OCI-LY3 (cell line): ENCODE results near the gene MYH9.
"Not testable (repeated sequence)": the region's sequence is repeated elsewhere in the genome, so short reads cannot be mapped to it uniquely, and the experiment has no call there.

ENCODE experiments used
- H2AFZ ChIP-seq: fragments of 200-600, 300-600 bp; shearing (Covaris generic); 2 replicates; pipeline ENCODE4 v1.6.0; 2014; ENCODE audit warnings: antibody characterized with exemption, low read depth, low read length
- H3K27ac ChIP-seq: fragments of 200-600, 300-600 bp; sonication (generic); 2 replicates; pipeline ENCODE4 v1.5.1; 2014; ENCODE audit warnings: mild to moderate bottlenecking, low read length, moderate library complexity, mixed read lengths
- H3K27me3 ChIP-seq: fragments of 200-600, 300-600 bp; sonication (generic); 2 replicates; pipeline ENCODE4 v1.6.1; 2014; ENCODE audit warnings: low read depth, low read length, mixed read lengths
- H3K36me3 ChIP-seq: fragments of 200-600, 300-600 bp; sonication (generic); replicated peaks from 2 replicates; pipeline ENCODE3; 2014; ENCODE audit warnings: low read depth, low read length, mixed read lengths
- H3K4me1 ChIP-seq: fragments of 300-600, 200-600 bp; sonication (generic); 2 replicates; pipeline ENCODE4 v1.6.1; 2014; ENCODE audit warnings: low read length, mixed read lengths
- H3K4me2 ChIP-seq: fragments of 200-600, 300-600 bp; sonication (generic); 2 replicates; pipeline ENCODE4 v1.6.1; 2014; ENCODE audit warnings: low read length, mixed read lengths
- H3K4me3 ChIP-seq: fragments of 300-600, 200-600 bp; sonication (generic); 2 replicates; pipeline ENCODE4 v1.5.1; 2014; ENCODE audit warnings: antibody characterized with exemption, mild to moderate bottlenecking, low read length, moderate library complexity
- H3K79me2 ChIP-seq: fragments of 300-600, 200-600 bp; shearing (Covaris generic); 2 replicates; pipeline ENCODE4 v1.6.1; 2014; ENCODE audit warnings: mild to moderate bottlenecking, low read length, mixed read lengths
- H3K9ac ChIP-seq: fragments of 300-600, 200-600 bp; shearing (Covaris generic); 2 replicates; pipeline ENCODE4 v1.6.0; 2014; ENCODE audit warnings: mild to moderate bottlenecking, low read length, moderate library complexity
- H3K9me3 ChIP-seq: fragments of 200-600, 300-600 bp; shearing (Covaris generic); 2 replicates; pipeline ENCODE4 v1.6.1; 2014; ENCODE audit warnings: low read length, mixed read lengths; ENCODE audit not compliant: insufficient read depth
- H4K20me1 ChIP-seq: fragments of 200-600, 300-600 bp; sonication (generic); 2 replicates; pipeline ENCODE4 v1.6.1; 2016; ENCODE audit warnings: low read length, mixed read lengths; ENCODE audit not compliant: insufficient read depth
- EZH2phosphoT487 ChIP-seq: fragments of 200-600 bp; shearing (Covaris generic); IDR thresholded peaks from 2 replicates; pipeline ENCODE4 v1.6.1; 2018; ENCODE audit warnings: antibody characterized with exemption, mixed run types, low read depth
- TF ChIP-seq, protein P1 (sequence below): fragments of 200-600, 300-600 bp; sonication (generic); IDR thresholded peaks from 2 replicates; pipeline ENCODE4 v1.5.1; 2014; ENCODE audit warnings: antibody characterized with exemption, low read length, low read depth

MYH9 gene

GRCh38 chr22:36294293-36294620 lies 93.5 kb downstream of the MYH9 start:
- Histone ChIP-seq H3K4me3 (no peak overlapping the region), H3K4me1 (no peaks in the 10 kb centered on the region), H3K4me2 (no peak overlapping the region), H3K27ac (no peak overlapping the region), H4K20me1 (no peaks in the 10 kb centered on the region; the same call in 1 of the 2 replicates), H3K9ac (no peak overlapping the region), H3K36me3 (peaks cover 82% of the 10 kb centered on the region), H3K79me2 (no peaks in the 10 kb centered on the region; the same call in 1 of the 2 replicates), H3K27me3 (no peaks in the 10 kb centered on the region), H3K9me3 (no peaks in the 10 kb centered on the region), H2AFZ (no peak overlapping the region)
- no peak for TF ChIP-seq EZH2phosphoT487
- TF ChIP-seq, protein P1, sequence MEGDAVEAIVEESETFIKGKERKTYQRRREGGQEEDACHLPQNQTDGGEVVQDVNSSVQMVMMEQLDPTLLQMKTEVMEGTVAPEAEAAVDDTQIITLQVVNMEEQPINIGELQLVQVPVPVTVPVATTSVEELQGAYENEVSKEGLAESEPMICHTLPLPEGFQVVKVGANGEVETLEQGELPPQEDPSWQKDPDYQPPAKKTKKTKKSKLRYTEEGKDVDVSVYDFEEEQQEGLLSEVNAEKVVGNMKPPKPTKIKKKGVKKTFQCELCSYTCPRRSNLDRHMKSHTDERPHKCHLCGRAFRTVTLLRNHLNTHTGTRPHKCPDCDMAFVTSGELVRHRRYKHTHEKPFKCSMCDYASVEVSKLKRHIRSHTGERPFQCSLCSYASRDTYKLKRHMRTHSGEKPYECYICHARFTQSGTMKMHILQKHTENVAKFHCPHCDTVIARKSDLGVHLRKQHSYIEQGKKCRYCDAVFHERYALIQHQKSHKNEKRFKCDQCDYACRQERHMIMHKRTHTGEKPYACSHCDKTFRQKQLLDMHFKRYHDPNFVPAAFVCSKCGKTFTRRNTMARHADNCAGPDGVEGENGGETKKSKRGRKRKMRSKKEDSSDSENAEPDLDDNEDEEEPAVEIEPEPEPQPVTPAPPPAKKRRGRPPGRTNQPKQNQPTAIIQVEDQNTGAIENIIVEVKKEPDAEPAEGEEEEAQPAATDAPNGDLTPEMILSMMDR = no peak

DNA sequence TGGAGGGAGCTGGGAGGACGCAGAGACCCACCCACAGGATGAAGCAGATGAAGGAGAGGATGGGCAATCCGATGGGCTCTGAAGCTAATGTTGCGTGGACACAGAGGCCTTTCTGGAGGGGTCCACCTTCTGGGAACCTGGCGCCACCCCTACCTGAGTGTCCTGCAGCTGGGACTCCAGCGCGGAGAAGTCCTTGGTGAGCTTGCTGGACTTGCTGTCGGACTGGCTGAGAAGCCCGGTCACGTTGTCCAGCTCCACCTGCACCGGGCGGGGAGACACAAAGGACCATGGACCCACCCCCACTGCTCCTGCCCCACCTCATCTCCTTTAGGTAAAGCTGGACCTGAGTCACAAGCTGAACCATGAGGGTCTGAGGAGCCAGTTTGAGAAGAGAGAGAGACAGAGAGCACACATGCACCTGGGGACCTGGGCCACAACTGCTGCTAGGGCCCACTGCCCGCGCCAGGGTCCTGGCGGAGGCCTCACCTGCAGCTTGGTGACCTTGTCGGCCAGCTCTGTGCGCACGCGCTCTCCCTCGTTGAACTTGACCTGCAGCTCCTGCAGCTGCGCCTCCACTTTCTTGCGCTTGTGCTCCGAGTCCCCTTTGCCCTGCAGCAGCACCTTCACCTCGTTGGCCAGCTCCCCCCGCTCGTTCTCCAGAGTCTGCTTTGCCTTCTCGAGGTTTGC lies 94.0 kb downstream of the MYH9 start:
- Histone ChIP-seq H3K36me3 (peaks cover 82% of the 10 kb centered on the region), H3K27ac (no peak overlapping the region), H3K27me3 (no peaks in the 10 kb centered on the region), H3K79me2 (no peaks in the 10 kb centered on the region; the same call in 1 of the 2 replicates), H3K4me1 (no peaks in the 10 kb centered on the region), H3K4me3 (no peak overlapping the region), H3K4me2 (no peak overlapping the region), H3K9me3 (no peaks in the 10 kb centered on the region), H4K20me1 (no peaks in the 10 kb centered on the region; the same call in 1 of the 2 replicates), H3K9ac (no peak overlapping the region), H2AFZ (no peak overlapping the region)
- TF ChIP-seq, protein P1 = no peak
- TF ChIP-seq EZH2phosphoT487 = no peak

DNA sequence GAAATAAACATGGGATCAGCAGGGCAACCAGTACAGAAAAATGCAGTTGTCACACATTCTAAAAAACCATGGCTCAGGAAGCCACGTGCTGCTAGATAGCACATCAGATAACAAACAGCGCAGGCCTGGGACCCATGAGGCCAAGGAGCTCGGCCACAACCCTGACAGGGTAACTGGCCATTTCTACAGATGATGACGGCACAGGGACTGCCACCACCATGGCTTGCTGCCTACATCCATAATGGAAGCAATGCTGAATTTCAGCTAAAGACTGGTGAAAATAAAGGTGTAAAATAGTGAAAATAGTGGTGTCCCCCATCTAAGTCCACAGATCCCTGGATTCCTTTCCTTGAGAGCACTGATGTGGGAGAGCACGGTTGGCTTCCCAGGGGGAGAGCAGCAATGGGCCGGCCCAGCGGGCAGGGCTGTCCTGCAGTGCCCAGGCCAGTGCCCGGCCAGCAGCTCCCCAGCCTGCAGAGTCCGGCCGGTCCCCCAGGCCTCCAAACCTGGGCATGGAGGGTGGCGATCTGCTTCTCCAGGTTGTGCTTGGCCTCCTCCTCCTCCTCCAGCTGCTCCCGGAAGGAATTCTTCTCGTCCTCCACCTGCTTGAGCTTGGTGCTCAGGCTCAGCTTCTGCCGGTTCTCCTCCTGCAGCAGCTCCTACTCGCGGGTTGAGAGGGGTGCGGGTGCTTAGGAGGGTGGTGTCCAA lies 94.8 kb downstream of the MYH9 start:
- no peak for TF ChIP-seq EZH2phosphoT487
- TF ChIP-seq, protein P1 = no peak
- Histone ChIP-seq H3K79me2 (no peaks in the 10 kb centered on the region; the same call in 1 of the 2 replicates), H3K4me1 (no peaks in the 10 kb centered on the region), H3K9ac (no peak overlapping the region), H4K20me1 (no peaks in the 10 kb centered on the region; the same call in 1 of the 2 replicates), H3K4me3 (no peak overlapping the region), H3K4me2 (no peak overlapping the region), H3K9me3 (no peaks in the 10 kb centered on the region), H3K27ac (no peak overlapping the region), H3K36me3 (peaks cover 82% of the 10 kb centered on the region), H3K27me3 (no peaks in the 10 kb centered on the region), H2AFZ (no peak overlapping the region)

DNA sequence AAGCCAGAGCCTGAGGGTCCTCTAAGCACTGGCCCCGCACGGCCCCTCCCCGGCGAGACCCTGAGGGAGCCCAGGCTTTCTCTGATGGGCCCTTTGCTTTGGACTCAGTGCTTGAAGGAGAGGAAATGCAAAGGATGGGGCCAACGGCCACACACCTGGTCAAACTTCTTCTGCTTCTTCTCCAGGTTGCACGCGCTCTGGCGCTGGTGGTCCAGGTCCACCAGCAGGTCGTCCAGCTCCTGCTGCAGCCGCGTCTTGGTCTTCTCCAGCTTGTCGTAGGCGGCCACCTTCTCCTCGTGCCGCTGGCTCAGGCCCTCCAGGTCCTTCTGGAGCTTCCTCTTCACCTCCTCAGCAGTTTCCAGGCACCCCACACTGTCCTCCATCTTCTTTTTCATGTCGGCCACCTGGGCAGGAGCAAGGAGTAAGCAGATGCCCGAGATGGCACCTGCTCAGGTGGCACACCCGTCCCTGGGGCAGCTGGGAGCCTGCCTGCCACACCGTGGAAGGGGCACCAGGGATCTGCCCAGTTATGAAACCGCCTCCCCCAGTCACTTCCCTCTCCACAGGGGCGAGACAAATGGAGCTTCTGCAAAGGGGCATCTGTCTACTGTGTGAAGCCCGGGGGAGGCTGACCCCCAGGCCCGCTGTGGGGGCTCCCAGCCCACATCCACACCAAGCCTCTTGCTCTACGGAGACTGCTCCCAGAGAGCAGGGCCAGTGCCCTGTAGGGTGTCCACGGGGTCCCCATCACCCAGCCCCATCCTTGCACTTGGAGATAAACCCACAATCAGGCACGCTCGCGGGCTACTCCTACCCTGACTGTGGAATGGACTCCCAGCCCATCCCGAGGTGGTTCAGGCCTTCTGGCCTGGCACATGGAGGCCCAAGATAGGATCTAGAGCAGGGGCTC lies 95.7 kb downstream of the MYH9 start:
- Histone ChIP-seq H3K4me2 (no peak overlapping the region), H3K79me2 (no peaks in the 10 kb centered on the region; the same call in 1 of the 2 replicates), H2AFZ (no peak overlapping the region), H4K20me1 (no peaks in the 10 kb centered on the region; the same call in 1 of the 2 replicates), H3K9ac (no peak overlapping the region), H3K36me3 (peaks cover 78% of the 10 kb centered on the region), H3K9me3 (no peaks in the 10 kb centered on the region), H3K27me3 (no peaks in the 10 kb centered on the region), H3K4me1 (no peaks in the 10 kb centered on the region), H3K4me3 (no peak overlapping the region), H3K27ac (no peak overlapping the region)
- TF ChIP-seq EZH2phosphoT487 = no peak
- TF ChIP-seq, protein P1 = no peak

DNA sequence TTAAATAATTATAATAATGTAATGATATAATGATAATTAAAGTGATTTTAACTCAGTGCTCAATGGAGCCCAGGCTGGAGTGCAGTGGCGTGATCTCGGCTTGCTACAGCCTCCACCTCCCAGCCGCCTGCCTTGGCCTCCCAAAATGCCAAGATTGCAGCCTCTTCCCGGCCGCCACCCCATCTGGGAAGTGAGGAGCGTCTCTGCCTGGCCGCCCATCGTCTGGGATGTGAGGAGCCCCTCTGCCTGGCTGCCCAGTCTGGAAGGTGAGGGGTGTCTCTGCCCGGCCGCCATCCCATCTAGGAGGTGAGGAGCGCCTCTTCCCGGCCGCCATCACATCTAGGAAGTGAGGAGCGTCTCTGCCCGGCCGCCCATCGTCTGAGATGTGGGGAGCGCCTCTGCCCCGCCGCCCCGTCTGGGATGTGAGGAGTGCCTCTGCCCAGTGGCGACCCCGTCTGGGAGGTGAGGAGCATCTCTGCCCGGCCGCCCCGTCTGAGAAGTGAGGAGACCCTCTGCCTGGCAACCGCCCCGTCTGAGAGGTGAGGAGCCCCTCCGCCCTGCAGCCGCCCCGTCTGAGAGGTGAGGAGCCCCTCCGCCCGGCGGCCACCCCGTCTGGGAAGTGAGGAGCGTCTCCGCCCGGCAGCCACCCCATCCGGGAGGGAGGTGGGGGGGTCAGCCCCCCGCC lies 97.2 kb downstream of the MYH9 start:
- H4K20me1 ChIP-seq = not testable (repeated sequence)
- peaks cover 80% of the 10 kb centered on the region for H3K36me3 ChIP-seq

More for the DNA sequence above, 97.2 kb downstream of the MYH9 start:
- not testable (repeated sequence) for H3K9ac ChIP-seq, H3K79me2 ChIP-seq, H3K4me1 ChIP-seq, H3K9me3 ChIP-seq, H3K4me2 ChIP-seq, H2AFZ ChIP-seq, H3K27me3 ChIP-seq, H3K4me3 ChIP-seq, H3K27ac ChIP-seq
